TTC549 (cell line): ENCODE results near the gene ADAMTS17.

ENCODE experiments used
- FAIRE-seq: peaks from 2 replicates; lab custom pipeline; 2012; peaks lifted over from hg19 to GRCh38; lab: Jason Lieb, UNC

The ADAMTS17 gene

GRCh38 chr15:100019601-100020000 lies 322.2 kb downstream of the ADAMTS17 start:
- no peak for FAIRE-seq

GRCh38 chr15:100018191-100018590 lies 323.6 kb downstream of the ADAMTS17 start:
- FAIRE-seq: no peak

- FAIRE-seq: no peak
Measured at GRCh38 chr15:100017140-100017539, 324.6 kb downstream of the ADAMTS17 start.

GRCh38 chr15:100016632-100017031 lies 325.1 kb downstream of the ADAMTS17 start:
- FAIRE-seq: no peak

GRCh38 chr15:100011235-100011634 lies 330.5 kb downstream of the ADAMTS17 start:
- FAIRE-seq: no peak

- FAIRE-seq: no peak
Measured at GRCh38 chr15:100009372-100009771, 332.4 kb downstream of the ADAMTS17 start.

- FAIRE-seq: no peak
Measured at GRCh38 chr15:100008258-100008657, 333.5 kb downstream of the ADAMTS17 start.

- FAIRE-seq: no peak
Measured at GRCh38 chr15:100007609-100008008, 334.2 kb downstream of the ADAMTS17 start.

GRCh38 chr15:100005715-100006114 lies 336.1 kb downstream of the ADAMTS17 start:
- no peak for FAIRE-seq

GRCh38 chr15:100005013-100005412 lies 336.8 kb downstream of the ADAMTS17 start:
- FAIRE-seq: no peak

- FAIRE-seq: no peak
Measured at GRCh38 chr15:100002787-100003536, 338.8 kb downstream of the ADAMTS17 start.

- FAIRE-seq: no peak
Measured at GRCh38 chr15:100002086-100002620, 339.6 kb downstream of the ADAMTS17 start.

GRCh38 chr15:100001405-100001804 lies 340.4 kb downstream of the ADAMTS17 start:
- FAIRE-seq: no peak

GRCh38 chr15:99999282-100000070 lies 342.3 kb downstream of the ADAMTS17 start:
- no peak for FAIRE-seq

GRCh38 chr15:99998661-99999101 lies 343.1 kb downstream of the ADAMTS17 start:
- no peak for FAIRE-seq

GRCh38 chr15:99997112-99997651 lies 344.6 kb downstream of the ADAMTS17 start:
- FAIRE-seq: no peak

GRCh38 chr15:99996660-99997059 lies 345.1 kb downstream of the ADAMTS17 start:
- no peak for FAIRE-seq

GRCh38 chr15:99995543-99995942 lies 346.2 kb downstream of the ADAMTS17 start:
- FAIRE-seq: no peak

GRCh38 chr15:99994849-99995248 lies 346.9 kb downstream of the ADAMTS17 start:
- FAIRE-seq: no peak

GRCh38 chr15:99993681-99994131 lies 348.1 kb downstream of the ADAMTS17 start:
- no peak for FAIRE-seq

GRCh38 chr15:99993262-99993661 lies 348.5 kb downstream of the ADAMTS17 start:
- FAIRE-seq: no peak

GRCh38 chr15:99992611-99993231 lies 349.1 kb downstream of the ADAMTS17 start:
- no peak for FAIRE-seq
